DOHH2 (cell line): ENCODE measurements around the gene LBP.

ENCODE experiments used
- CTCF ChIP-seq: fragments of 200-600 bp; sonication (generic); IDR thresholded peaks from one replicate; pipeline ENCODE4 v1.5.1; 2014; ENCODE audit warnings: antibody characterized with exemption, mild to moderate bottlenecking, low read depth, low read length; ENCODE audit not compliant: poor library complexity, severe bottlenecking
- EZH2phosphoT487 ChIP-seq: fragments of 200-600 bp; sonication (generic); IDR thresholded peaks from 2 replicates; pipeline ENCODE4 v1.6.1; 2017; ENCODE audit warnings: borderline replicate concordance, mild to moderate bottlenecking, antibody characterized with exemption, low read length, moderate library complexity, mixed read lengths

GRCh38 chr20:38303908-38304379 is 42.3 kb upstream of the LBP start, which contains the start of gene BPI:
- TF ChIP-seq CTCF = no peak
- no peak for TF ChIP-seq EZH2phosphoT487
